Measurements from ENCODE around the gene HCLS1. TPM values are rescaled to one million over a fixed set of nuclear protein-coding genes. Genes with fewer than 3 reads are reported as not detected.

HCLS1 gene
- total RNA-seq, 2 donors from 2014 or later: 14.6 to 27.0 TPM

- no peak for DNase-seq (ENCODE audit: low spot score)
- H3K4me3 ChIP-seq: no peak overlapping the region
- H3K27ac ChIP-seq: no peak overlapping the region
- H3K36me3 ChIP-seq: no peaks in the 10 kb centered on the region
- no peak for TF ChIP-seq POLR2AphosphoS5 (IDR thresholded peaks at IDR 0.05)
- TF ChIP-seq CTCF (IDR thresholded peaks at IDR 0.05): no peak
- TF ChIP-seq POLR2A (IDR thresholded peaks at IDR 0.05): no peak
- H3K27me3 ChIP-seq (replicated peaks; ENCODE audit: insufficient read depth): no peaks in the 10 kb centered on the region
- intact Hi-C loops (cut with DNase I): loop anchor here (5.0 kb wide), 1 partner anchor 102 kb away; the partner anchor contains the start of gene POLQ
- H3K4me1 ChIP-seq (replicated peaks): no peaks in the 10 kb centered on the region
- H3K9me3 ChIP-seq: no peaks in the 10 kb centered on the region
Observed at GRCh38 chr3:121649645-121650044, 11.1 kb downstream of the HCLS1 start.

GRCh38 chr3:121648219-121648958 lies 12.3 kb downstream of the HCLS1 start:
- no peaks in the 10 kb centered on the region for H3K9me3 ChIP-seq
- no peak overlapping the region for H3K4me3 ChIP-seq
- H3K27ac ChIP-seq: peak overlapping the region in 1 of 2 donors; percentile 30
- peak; percentile 43 for DNase-seq (ENCODE audit: low spot score)
- 42% methylated on average over 6 of the region's 6 CpGs for WGBS
- H3K36me3 ChIP-seq: no peaks in the 10 kb centered on the region
- no peaks in the 10 kb centered on the region for H3K27me3 ChIP-seq (replicated peaks; ENCODE audit: insufficient read depth)
- intact Hi-C loops (cut with DNase I): loop anchor here (5.0 kb wide), 1 partner anchor 101 kb away; the partner anchor contains the start of gene POLQ
- no peaks in the 10 kb centered on the region for H3K4me1 ChIP-seq (replicated peaks)
- TF ChIP-seq POLR2AphosphoS5 (IDR thresholded peaks at IDR 0.05) (peak; percentile 82), POLR2A (IDR thresholded peaks at IDR 0.05) (no peak), CTCF (IDR thresholded peaks at IDR 0.05) (peak in 1 of 4 experiments; percentile 17)

- Histone ChIP-seq H3K27ac (no peak overlapping the region), H3K4me3 (no peak overlapping the region), H3K9me3 (no peaks in the 10 kb centered on the region), H3K27me3 (replicated peaks; ENCODE audit: insufficient read depth) (no peaks in the 10 kb centered on the region), H3K4me1 (replicated peaks) (no peaks in the 10 kb centered on the region), H3K36me3 (no peaks in the 10 kb centered on the region)
- no peak for DNase-seq (ENCODE audit: low spot score)
- 98% methylated on average over 5 of the region's 5 CpGs for WGBS
- TF ChIP-seq POLR2A (IDR thresholded peaks at IDR 0.05) (no peak), CTCF (IDR thresholded peaks at IDR 0.05) (no peak), POLR2AphosphoS5 (IDR thresholded peaks at IDR 0.05) (no peak)
- intact Hi-C loops (cut with DNase I): loop anchor here (5.0 kb wide), 1 partner anchor 98 kb away; the partner anchor contains the start of gene POLQ
Observed at GRCh38 chr3:121645054-121645453, 15.6 kb downstream of the HCLS1 start.

- H3K27ac ChIP-seq: no peak overlapping the region
- H3K4me3 ChIP-seq: no peak overlapping the region
- no peaks in the 10 kb centered on the region for H3K4me1 ChIP-seq (replicated peaks)
- TF ChIP-seq POLR2A (IDR thresholded peaks at IDR 0.05): no peak
- no peak for TF ChIP-seq CTCF (IDR thresholded peaks at IDR 0.05)
- TF ChIP-seq POLR2AphosphoS5 (IDR thresholded peaks at IDR 0.05): no peak
- H3K27me3 ChIP-seq (replicated peaks; ENCODE audit: insufficient read depth): no peaks in the 10 kb centered on the region
- DNase-seq (ENCODE audit: low spot score): no peak
- no peaks in the 10 kb centered on the region for H3K36me3 ChIP-seq
- 59% methylated on average over 9 of the region's 9 CpGs for WGBS
- intact Hi-C loops (cut with DNase I): no loop called here
- no peaks in the 10 kb centered on the region for H3K9me3 ChIP-seq
Observed at GRCh38 chr3:121642601-121643314, 17.9 kb downstream of the HCLS1 start.

All from prostate gland (tissue), 2 donors.